K562 (cell line): ENCODE measurements around the gene AGAP3. TPM values are rescaled to one million over a fixed set of nuclear protein-coding genes. Genes with fewer than 3 reads are reported as not detected.

Experiments used
- ATAC-seq: fragments of 200-7000 bp; cut with Tn5 transposase; 3 replicates; pipeline ENCODE4 v1.9.1; 2020; ENCODE audit warnings: moderate library complexity
- BruUV-seq: library from RNA; stranded (reverse); fragments of 400-500 nt; replicated peaks from 2 replicates; lab custom pipeline; 2021; lab: Mats Ljungman, UMichigan
- CTCF ChIA-PET: fragments of 300-600 bp; formaldehyde crosslinking; extraction: SDS; loops from one replicate; lab custom pipeline; 2021; ENCODE audit warnings: low intra/inter-chr PET ratio; lab: Yijun Ruan, JAX
- POLR2A ChIA-PET: fragments of 300-600, 350-650 bp; sonication (Branson Sonifier 250); formaldehyde crosslinking; extraction: SDS; loops from one replicate; lab custom pipeline; 2021; ENCODE audit warnings: antibody characterized with exemption, inconsistent platforms; lab: Yijun Ruan, JAX
- DNase-seq, 4 experiments: peaks; one replicate each; pipeline versions ENCODE4 v3.0.0 to v3.0.0-alpha.2; 2011 to 2018; ENCODE audit warnings: low spot score in 3 of 4, mixed read lengths in 3 of 4; ENCODE audit errors: extremely low read depth in 1 of 4
- FAIRE-seq: peaks from 2 replicates; lab custom pipeline; 2011; peaks lifted over from hg19 to GRCh38; lab: Jason Lieb, UNC
- H2AFZ ChIP-seq: 2 replicates; pipeline ENCODE4 v1.6.0; 2011; ENCODE audit warnings: low read depth, low read length, control low read depth, inconsistent platforms
- H3K27ac ChIP-seq: fragments of 200-600 bp; 3 replicates; pipeline ENCODE4 v1.8.0; 2011; ENCODE audit warnings: low read depth, mild to moderate bottlenecking, control low read depth, inconsistent platforms, low read length, moderate library complexity, mixed read lengths; ENCODE audit errors: extremely low read depth
- H3K27me3 ChIP-seq, 2 experiments: fragments of 300-600 bp in 1 of 2; 2 replicates in 1 of 2; 3 replicates in 1 of 2; pipeline versions ENCODE4 v1.6.0 to v1.8.0; 2011; ENCODE audit warnings: inconsistent platforms in 2 of 2, low read length in 2 of 2, mild to moderate bottlenecking in 1 of 2, mixed read lengths in 1 of 2, moderate library complexity in 1 of 2; ENCODE audit not compliant: control insufficient read depth in 2 of 2, insufficient read depth in 2 of 2
- H3K36me3 ChIP-seq: fragments of 300-600 bp; 3 replicates; pipeline ENCODE4 v1.8.0; 2011; ENCODE audit warnings: mild to moderate bottlenecking, low read length, inconsistent platforms; ENCODE audit not compliant: control insufficient read depth, insufficient read depth
- H3K4me1 ChIP-seq, 2 experiments: fragments of 200-600 bp in 1 of 2; replicated peaks in 1 of 2; 2 replicates in 1 of 2; 3 replicates in 1 of 2; pipeline versions ENCODE4 v1.5.1 to v1.8.0; 2011; ENCODE audit warnings: inconsistent platforms in 2 of 2, low read length in 2 of 2, mild to moderate bottlenecking in 1 of 2, mixed read lengths in 1 of 2, moderate library complexity in 1 of 2; ENCODE audit not compliant: control insufficient read depth in 2 of 2, insufficient read depth in 2 of 2
- H3K4me2 ChIP-seq: 2 replicates; pipeline ENCODE4 v1.6.1; 2011; ENCODE audit warnings: low read length, control low read depth, inconsistent platforms, mixed read lengths; ENCODE audit not compliant: insufficient read depth
- H3K4me3 ChIP-seq: fragments of 200-600 bp; sonication (generic), shearing (Covaris generic); 2 replicates; pipeline ENCODE4 v1.5.1; 2016; ENCODE audit warnings: control low read depth, inconsistent platforms
- H3K79me2 ChIP-seq: fragments of 200-600 bp; 3 replicates; pipeline ENCODE4 v1.8.0; 2011; ENCODE audit warnings: low read length, inconsistent platforms; ENCODE audit not compliant: control insufficient read depth, insufficient read depth
- H3K9ac ChIP-seq, 2 experiments: 2 replicates each; pipeline versions ENCODE4 v1.6.0 to v1.6.1; 2011; ENCODE audit warnings: low read depth in 2 of 2, low read length in 2 of 2, control low read depth in 1 of 2, inconsistent platforms in 1 of 2, mild to moderate bottlenecking in 1 of 2, mixed read lengths in 1 of 2; ENCODE audit not compliant: insufficient read depth in 1 of 2
- H3K9me1 ChIP-seq: one replicate; pipeline ENCODE4 v1.6.0; 2011; ENCODE audit warnings: inconsistent platforms, mild to moderate bottlenecking, low read length, moderate library complexity; ENCODE audit not compliant: control insufficient read depth, insufficient read depth
- H3K9me3 ChIP-seq: replicated peaks from 2 replicates; pipeline ENCODE4 v1.5.1; 2011; ENCODE audit warnings: low read depth, low read length, inconsistent platforms; ENCODE audit not compliant: control insufficient read depth, insufficient read depth
- H4K20me1 ChIP-seq: replicated peaks from 2 replicates; pipeline ENCODE4 v1.6.1; 2011; ENCODE audit warnings: low read length, inconsistent platforms, mixed read lengths; ENCODE audit not compliant: control insufficient read depth, insufficient read depth
- E2F8 ChIP-seq: fragments of 450-650 bp; IDR thresholded peaks from 2 replicates; pipeline ENCODE4 v1.7.1; 2018; ENCODE audit warnings: mild to moderate bottlenecking, low read depth; ENCODE audit not compliant: partially characterized antibody
- ETV5 ChIP-seq: sonication (generic); formaldehyde crosslinking; IDR thresholded peaks from 2 replicates; pipeline ENCODE4 v1.4.0; 2020; ENCODE audit warnings: low read depth, mild to moderate bottlenecking, missing genetic modification reagents
- KLF10 ChIP-seq: fragments of 250-450 bp; sonication (Bioruptor Pico); IDR thresholded peaks from 2 replicates; pipeline ENCODE4 v1.6.1; 2021; ENCODE audit warnings: matching md5 sums
- MCM5 ChIP-seq: fragments of 450-650 bp; IDR thresholded peaks from 2 replicates; pipeline ENCODE4 v1.6.1; 2016; ENCODE audit warnings: low read depth
- NBN ChIP-seq: fragments of 450-650 bp; IDR thresholded peaks from 2 replicates; pipeline ENCODE4 v1.6.1; 2016; ENCODE audit warnings: low read depth, mild to moderate bottlenecking
- NR4A1 ChIP-seq, 2 experiments: fragments of 250-450 bp in 1 of 2; fragments of 450-650 bp in 1 of 2; sonication (Bioruptor Pico) in 1 of 2; IDR thresholded peaks; 2 replicates each; pipeline versions ENCODE4 v1.4.0 to v1.6.1; 2016 to 2020; ENCODE audit warnings: mild to moderate bottlenecking in 2 of 2, missing compliant biosample characterization in 1 of 2, missing genetic modification characterization in 1 of 2, moderate library complexity in 1 of 2
- POLR2G ChIP-seq: fragments of 200-400 bp; formaldehyde crosslinking; IDR thresholded peaks from 2 replicates; pipeline ENCODE4 v1.6.1; 2017; ENCODE audit warnings: low read depth, mild to moderate bottlenecking, antibody characterized with exemption, low read length, moderate library complexity
- RBFOX2 ChIP-seq: fragments of 200-400 bp; formaldehyde crosslinking; IDR thresholded peaks from 2 replicates; pipeline ENCODE4 v1.6.1; 2017; ENCODE audit warnings: low read depth, mild to moderate bottlenecking, low read length, moderate library complexity
- SNAPC5 ChIP-seq: fragments of 250-450 bp; sonication (Bioruptor Pico); IDR thresholded peaks from 2 replicates; pipeline ENCODE4 v1.8.0; 2021; ENCODE audit warnings: moderate library complexity, mild to moderate bottlenecking, inconsistent platforms
- TFE3 ChIP-seq: fragments of 450-650 bp; formaldehyde crosslinking; IDR thresholded peaks from 2 replicates; pipeline ENCODE4 v1.4.0; 2020; ENCODE audit warnings: mild to moderate bottlenecking, mixed read lengths
- THRB ChIP-seq: fragments of 450-650 bp; formaldehyde crosslinking; conservative IDR thresholded peaks from 2 replicates; pipeline ENCODE4 v1.4.0; 2022; ENCODE audit warnings: mild to moderate bottlenecking, missing genetic modification characterization
- WGBS: fragments of 100-300 bp; shearing (Covaris generic); methylation state at CpG from one replicate; pipeline ENCODE4 v1.1.6; 2016; ENCODE audit warnings: low coverage, mixed read lengths; ENCODE audit not compliant: insufficient coverage; ENCODE audit errors: missing lambda C conversion rate; 5-methylcytosine and 5-hydroxymethylcytosine counted together
- in situ Hi-C: fragments of 300-500 bp; cut with MboI; formaldehyde crosslinking; loops from 4 replicates; pipeline ENCODE4 v1.15.0; 2018; ENCODE audit warnings: inconsistent platforms, mixed read lengths
- intact Hi-C: fragments of 100-400 bp; cut with micrococcal nuclease; formaldehyde crosslinking; loops from 2 replicates; pipeline ENCODE4 v1.14.2; 2022
- polyA plus RNA-seq, 8 experiments: library from polyadenylated mRNA; depleted of rRNA in 4 of 8; stranded (reverse) in 5 of 8; unstranded in 3 of 8; fragments of >200 nt; fragmentation: Nextera tagmentation in 2 of 8; fragmentation: Illumina TruSeq in 1 of 8; extraction: Ambion mirVana in 2 of 8; extraction: Trizol in 1 of 8; gene quantifications; 2 replicates each; pipeline versions ENCODE4 v1.2.1 to v1.2.3, GENCODE V29; 2011 to 2014; ENCODE audit warnings: inconsistent platforms in 1 of 8, missing spikeins in 1 of 8
- total RNA-seq, 7 experiments: library from RNA; depleted of rRNA in 6 of 7; stranded (reverse); fragments of >200 nt in 6 of 7; fragmentation: Illumina TruSeq in 2 of 7; extraction: Trizol in 2 of 7; gene quantifications; 2 replicates each; pipeline versions ENCODE4 v1.2.1 to v1.2.3, GENCODE V29; 2011 to 2021; ENCODE audit warnings: low replicate concordance in 1 of 7

Gene AGAP3
- total and polyA plus RNA-seq, 9 of the 15 experiments (the other 6 are each of a cell fraction or from before 2014, with no cell fraction given), result 3.4 to 208 (median 62.2) TPM

GRCh38 chr7:151074817-151075661, 11.2 kb upstream of the AGAP3 start (continued):
- TF ChIP-seq KLF10 (CRISPR knock-in tag) (no peak), MCM5 (no peak)

GRCh38 chr7:151075662-151075971, 10.7 kb upstream of the AGAP3 start:
- Histone ChIP-seq H3K9me3 (no peaks in the 10 kb centered on the region), H3K9me1 (no peaks in the 10 kb centered on the region), H3K27me3 (no peaks in the 10 kb centered on the region), H3K27ac (no peak overlapping the region), H3K4me2 (no peak overlapping the region), H3K4me3 (no peak overlapping the region), H3K79me2 (peaks cover 21% of the 10 kb centered on the region), H2AFZ (no peak overlapping the region), H3K4me1 (peaks cover 23 to 73% of the 10 kb centered on the region in 2 experiments), H3K9ac (peak overlapping the region in 1 of 2 experiments; percentile 74; a peak in 2 of 4 replicates), H4K20me1 (peaks cover 5% of the 10 kb centered on the region), H3K36me3 (peaks cover 90% of the 10 kb centered on the region)
- ChIA-PET CTCF (no interaction called here), POLR2A (interaction anchor here (1.2 to 1.8 kb wide), 5 partner anchors 8 to 48 kb away, joined by 4 to 8 read pairs (median 5); partner anchors contain the start of gene ABCB8)
- DNase-seq (no peak), ATAC-seq (no peak), FAIRE-seq (no peak)
- no peak for TF ChIP-seq NR4A1 (CRISPR knock-in tag; IDR thresholded peaks at IDR 0.05)
- TF ChIP-seq NR4A1 (tag; IDR thresholded peaks at IDR 0.05), result no peak
- TF ChIP-seq ETV5 (CRISPR knock-in tag), result no peak
- TF ChIP-seq TFE3 (CRISPR knock-in tag), result no peak
- TF ChIP-seq E2F8, result no peak
- TF ChIP-seq POLR2G, result peak; percentile 62
- peak; percentile 56 for TF ChIP-seq RBFOX2
- no peak for TF ChIP-seq NBN
- TF ChIP-seq SNAPC5 (CRISPR knock-in tag), result no peak
- TF ChIP-seq THRB (CRISPR knock-in tag), result no peak
- WGBS, result 80% methylated on average over 7 of the region's 7 CpGs
- intact Hi-C loops (no loop called here), in situ Hi-C loops (no loop called here)
- no TSS peak for BruUV-seq
